Esophagus (tissue), 2 donors: Measurements from ENCODE around the gene IQCH. TPM values are rescaled to one million over a fixed set of nuclear protein-coding genes. Genes with fewer than 3 reads are reported as not detected.

Experiments
- H3K27ac ChIP-seq, 2 donors: one replicate each; pipeline ENCODE4 v1.5.1; 2013; ENCODE audit warnings: low read depth in 2 of 2, mild to moderate bottlenecking in 2 of 2, inconsistent platforms in 1 of 2, low read length in 1 of 2, moderate library complexity in 1 of 2
- H3K27me3 ChIP-seq, 2 donors: one replicate each; pipeline ENCODE4 v1.6.1; 2013; ENCODE audit warnings: low read length in 2 of 2, control low read depth in 1 of 2, mild to moderate bottlenecking in 1 of 2; ENCODE audit not compliant: insufficient read depth in 2 of 2, control insufficient read depth in 1 of 2
- H3K36me3 ChIP-seq, 2 donors: one replicate each; pipeline ENCODE4 v1.6.1; 2013; ENCODE audit warnings: low read length in 1 of 2; ENCODE audit not compliant: control insufficient read depth in 2 of 2, insufficient read depth in 2 of 2
- H3K4me1 ChIP-seq, 2 donors: one replicate each; pipeline ENCODE4 v1.6.1; 2013; ENCODE audit warnings: low read length in 1 of 2; ENCODE audit not compliant: control insufficient read depth in 2 of 2, insufficient read depth in 2 of 2
- H3K4me3 ChIP-seq, 2 donors: one replicate each; pipeline ENCODE4 v1.5.1; 2013; ENCODE audit warnings: low read length in 2 of 2, mild to moderate bottlenecking in 2 of 2, low read depth in 1 of 2, moderate library complexity in 1 of 2
- H3K9me3 ChIP-seq, 2 donors: one replicate each; pipeline ENCODE4 v1.6.1; 2013; ENCODE audit warnings: mild to moderate bottlenecking in 2 of 2, low read depth in 1 of 2, low read length in 1 of 2, moderate library complexity in 1 of 2; ENCODE audit not compliant: control insufficient read depth in 2 of 2, insufficient read depth in 1 of 2
- WGBS, 2 donors: extraction: QIAGEN DNeasy Blood & Tissue Kit; methylation state at CpG; one replicate each; pipeline ENCODE4 v1.1.7; 2013; 5-methylcytosine and 5-hydroxymethylcytosine counted together
- polyA plus RNA-seq, 2 donors: library from polyadenylated mRNA; stranded (reverse); fragments of 200-250 nt; gene quantifications; one replicate each; pipeline ENCODE4 v1.2.3, GENCODE V29; 2013
- donor health status: healthy with polysubstance abuse.
- donor health status: Bipolar disorder and iron deficiency.

Gene IQCH
- polyA plus RNA-seq, 2 donors, result 0.26 to 0.45 TPM

DNA sequence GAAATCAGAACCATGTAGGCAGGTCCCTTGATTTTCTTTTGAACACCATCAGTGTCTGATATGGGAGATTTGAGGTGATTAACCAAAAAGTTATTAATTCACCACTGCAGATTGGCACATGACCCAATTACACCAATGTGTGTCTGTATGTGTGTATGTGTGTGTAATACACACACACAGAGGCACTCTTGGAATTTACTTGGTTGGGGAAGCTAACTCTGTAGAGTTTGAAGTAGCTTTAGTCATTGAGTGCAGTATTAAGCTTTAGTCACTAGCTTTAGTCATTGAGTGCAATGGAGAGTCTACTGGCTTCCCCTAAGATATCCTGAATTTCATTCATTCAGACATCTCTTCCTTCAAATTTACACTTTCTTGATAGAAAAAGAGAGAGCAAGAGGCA lies 156.9 kb downstream of the IQCH start:
- Histone ChIP-seq H3K4me3 (no peak overlapping the region), H3K9me3 (no peaks in the 10 kb centered on the region), H3K27me3 (no peaks in the 10 kb centered on the region), H3K27ac (no peak overlapping the region), H3K4me1 (no peaks in the 10 kb centered on the region), H3K36me3 (no peaks in the 10 kb centered on the region)

DNA sequence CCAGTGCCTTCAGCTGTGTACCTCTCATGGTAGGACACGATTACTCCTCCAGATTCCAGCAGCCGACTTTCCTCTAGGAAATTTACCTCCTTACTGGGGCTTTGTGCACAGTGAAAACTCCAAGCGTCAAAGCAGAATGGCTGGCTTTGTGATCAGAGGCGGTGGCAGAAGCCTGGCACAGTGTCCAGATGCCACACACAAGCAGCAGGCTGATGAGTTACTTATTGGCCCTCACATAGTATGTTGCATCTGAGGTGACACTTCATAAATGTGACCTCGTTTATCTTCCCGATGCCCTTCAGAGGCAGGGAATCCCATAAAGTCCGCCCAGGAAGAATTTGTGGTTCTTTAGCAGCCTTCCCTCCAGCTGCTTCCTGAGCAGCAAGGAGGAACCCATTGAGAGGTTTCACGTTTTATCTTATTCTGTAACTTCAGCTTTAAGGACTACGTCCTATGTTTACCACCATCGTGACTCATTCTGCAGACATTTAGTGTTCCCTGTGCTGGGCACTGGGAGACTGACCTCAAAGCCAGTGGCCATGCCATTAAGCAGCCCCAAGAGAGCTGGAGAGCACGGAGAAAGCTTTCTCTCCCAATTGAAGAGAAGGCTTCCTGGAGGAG lies 159.3 kb downstream of the IQCH start:
- no peak overlapping the region for H3K27ac ChIP-seq

DNA sequence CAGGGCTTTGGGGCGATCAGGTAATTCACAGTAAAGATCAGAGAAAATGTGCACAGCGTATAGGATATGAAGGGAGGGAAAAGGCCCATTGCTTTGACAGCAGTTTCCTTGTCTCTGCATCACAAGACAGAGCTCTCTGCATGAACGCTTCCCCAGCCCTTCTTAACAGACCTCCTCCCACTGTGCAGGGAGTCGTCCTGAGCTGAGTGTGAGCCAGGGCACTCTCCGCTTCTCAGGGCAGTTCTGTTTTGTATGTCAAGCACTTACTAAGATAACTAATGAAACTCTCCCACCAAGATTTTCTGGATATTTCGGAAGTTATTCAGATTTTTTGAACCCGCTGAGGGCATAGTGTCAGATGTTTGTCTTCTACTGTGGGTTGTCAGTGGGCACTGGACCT lies 160.6 kb downstream of the IQCH start:
- Histone ChIP-seq H3K9me3 (no peaks in the 10 kb centered on the region), H3K4me1 (no peaks in the 10 kb centered on the region), H3K27me3 (no peaks in the 10 kb centered on the region), H3K36me3 (no peaks in the 10 kb centered on the region), H3K27ac (no peak overlapping the region), H3K4me3 (no peak overlapping the region)
- 86 to 88% methylated on average over 7 of the region's 7 CpGs for WGBS, 2 donors

More for the DNA sequence above, 159.3 kb downstream of the IQCH start:
- Histone ChIP-seq H3K36me3 (no peaks in the 10 kb centered on the region), H3K9me3 (no peaks in the 10 kb centered on the region), H3K4me1 (no peaks in the 10 kb centered on the region), H3K4me3 (no peak overlapping the region), H3K27me3 (no peaks in the 10 kb centered on the region)
- 74 to 76% methylated on average over 11 of the region's 11 CpGs for WGBS, 2 donors

DNA sequence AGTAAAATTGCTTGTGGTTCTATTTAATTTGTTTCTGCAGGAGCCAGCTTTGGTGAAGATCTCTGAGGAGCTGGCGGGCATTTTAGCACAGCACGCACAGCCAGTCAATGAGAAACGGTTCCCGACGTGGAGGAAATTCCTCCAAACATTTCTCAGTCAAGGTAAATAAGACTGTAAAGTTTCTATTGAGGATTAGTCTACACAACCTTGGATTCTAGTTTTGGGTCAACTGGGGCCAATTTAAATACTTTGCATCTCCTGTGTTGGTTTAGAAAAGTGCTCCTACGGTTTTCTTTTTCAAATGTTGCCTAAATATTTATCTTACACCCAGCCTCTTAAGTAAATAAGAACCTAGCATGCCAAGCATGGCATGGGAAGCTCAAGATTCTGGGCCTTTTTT lies 162.3 kb downstream of the IQCH start:
- no peaks in the 10 kb centered on the region for H3K4me1 ChIP-seq
- H3K27me3 ChIP-seq, result no peaks in the 10 kb centered on the region
- no peak overlapping the region for H3K4me3 ChIP-seq
- no peaks in the 10 kb centered on the region for H3K9me3 ChIP-seq
- H3K27ac ChIP-seq, result no peak overlapping the region
- no peaks in the 10 kb centered on the region for H3K36me3 ChIP-seq
- 66 to 82% methylated on average over 6 of the region's 6 CpGs for WGBS, 2 donors

DNA sequence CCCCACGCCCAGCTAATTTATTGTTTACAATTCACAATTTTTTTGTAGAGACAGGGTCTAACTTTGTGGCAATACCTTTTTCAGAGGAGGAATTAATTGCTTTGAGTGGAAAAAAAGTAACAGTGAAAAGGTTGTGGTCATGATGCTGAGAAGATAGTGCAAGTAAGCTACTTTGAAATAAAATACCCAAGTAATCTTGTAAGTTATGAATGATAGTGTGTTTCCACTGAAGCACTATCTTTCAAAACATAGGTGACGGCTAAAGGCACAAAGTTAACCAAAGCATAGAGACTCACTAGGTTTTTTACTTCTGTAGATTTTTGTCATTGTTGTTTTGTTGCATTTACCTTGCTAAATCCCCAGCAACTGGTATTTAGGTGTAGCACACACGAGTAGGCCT lies 165.1 kb downstream of the IQCH start:
- Histone ChIP-seq H3K27ac (no peak overlapping the region), H3K4me1 (no peaks in the 10 kb centered on the region), H3K4me3 (no peak overlapping the region), H3K36me3 (no peaks in the 10 kb centered on the region), H3K27me3 (no peaks in the 10 kb centered on the region), H3K9me3 (no peaks in the 10 kb centered on the region)
- WGBS, 2 donors, result 85 to 89% methylated on average over 3 of the region's 3 CpGs

DNA sequence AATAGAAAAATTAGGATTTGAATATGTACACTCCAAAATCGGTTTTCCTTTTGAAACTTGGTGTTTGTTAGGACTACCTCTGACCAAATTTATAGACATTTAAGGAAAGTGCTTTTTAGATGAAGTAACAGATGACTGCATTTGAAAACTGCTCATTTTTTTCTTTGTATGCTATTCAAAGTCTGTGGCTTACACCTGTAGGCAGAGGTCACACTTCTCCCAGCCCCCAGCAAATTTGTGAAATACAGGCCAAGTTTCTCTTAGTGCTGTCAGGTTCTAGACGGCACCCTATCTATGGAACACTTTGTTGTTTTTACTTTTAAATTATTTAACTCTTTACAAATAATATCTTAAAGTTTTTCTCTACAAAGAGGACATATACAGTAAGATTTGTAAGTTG lies 165.6 kb downstream of the IQCH start:
- 62% methylated on average over 2 of the region's 2 CpGs for WGBS, 2 donors
- H3K36me3 ChIP-seq, result no peaks in the 10 kb centered on the region

DNA sequence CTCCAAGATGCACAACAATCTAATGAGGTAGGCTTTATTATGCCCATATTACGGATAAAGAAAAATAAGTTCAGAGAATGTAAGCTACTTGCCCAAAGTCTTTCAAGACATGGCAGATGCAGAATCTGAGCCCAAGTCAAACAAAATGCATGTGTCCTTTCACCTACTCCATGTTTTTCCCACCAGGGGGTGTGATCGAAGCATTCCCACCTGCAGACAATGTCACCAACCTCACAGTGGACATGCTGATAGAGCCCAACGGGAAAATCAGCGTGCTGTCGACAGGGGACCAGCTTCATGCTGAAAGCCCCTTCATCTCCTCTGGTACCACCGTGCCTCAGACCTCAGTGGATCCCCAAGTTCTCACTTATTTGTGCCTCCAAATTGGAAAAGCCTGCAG lies 166.5 kb downstream of the IQCH start:
- H3K27ac ChIP-seq, result no peak overlapping the region
- no peaks in the 10 kb centered on the region for H3K4me1 ChIP-seq
- no peaks in the 10 kb centered on the region for H3K27me3 ChIP-seq
- H3K9me3 ChIP-seq, result no peaks in the 10 kb centered on the region
- H3K36me3 ChIP-seq, result no peaks in the 10 kb centered on the region
- WGBS, 2 donors, result 89 to 91% methylated on average over 6 of the region's 6 CpGs
- H3K4me3 ChIP-seq, result no peak overlapping the region

More for the DNA sequence above, 165.6 kb downstream of the IQCH start:
- no peak overlapping the region for H3K4me3 ChIP-seq
- H3K4me1 ChIP-seq, result no peaks in the 10 kb centered on the region
- H3K9me3 ChIP-seq, result no peaks in the 10 kb centered on the region
- H3K27me3 ChIP-seq, result no peaks in the 10 kb centered on the region
- H3K27ac ChIP-seq, result no peak overlapping the region

DNA sequence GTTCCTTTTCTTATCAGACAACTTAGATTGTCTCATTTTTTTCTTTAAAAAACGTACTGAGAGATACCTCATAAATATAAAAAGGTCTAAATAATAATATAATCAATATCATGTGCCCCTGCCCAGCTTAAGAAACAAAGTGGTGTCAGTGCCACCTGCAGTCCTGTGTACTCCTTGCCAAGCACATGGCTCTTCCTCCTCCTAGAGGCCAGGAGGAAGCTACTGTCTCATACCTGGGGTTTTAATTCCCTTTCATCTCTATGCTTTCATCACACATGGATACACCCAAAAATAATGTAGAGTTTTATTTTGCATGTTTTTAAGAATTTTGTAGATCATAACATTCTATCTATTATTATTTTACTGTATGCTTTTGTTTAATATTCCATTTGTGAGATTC lies 167.7 kb downstream of the IQCH start:
- Histone ChIP-seq H3K27ac (no peak overlapping the region), H3K36me3 (no peaks in the 10 kb centered on the region), H3K9me3 (no peaks in the 10 kb centered on the region), H3K4me1 (no peaks in the 10 kb centered on the region), H3K4me3 (no peak overlapping the region), H3K27me3 (no peaks in the 10 kb centered on the region)
- WGBS, 2 donors, result 71 to 76% methylated on average over 1 of the region's 1 CpG

DNA sequence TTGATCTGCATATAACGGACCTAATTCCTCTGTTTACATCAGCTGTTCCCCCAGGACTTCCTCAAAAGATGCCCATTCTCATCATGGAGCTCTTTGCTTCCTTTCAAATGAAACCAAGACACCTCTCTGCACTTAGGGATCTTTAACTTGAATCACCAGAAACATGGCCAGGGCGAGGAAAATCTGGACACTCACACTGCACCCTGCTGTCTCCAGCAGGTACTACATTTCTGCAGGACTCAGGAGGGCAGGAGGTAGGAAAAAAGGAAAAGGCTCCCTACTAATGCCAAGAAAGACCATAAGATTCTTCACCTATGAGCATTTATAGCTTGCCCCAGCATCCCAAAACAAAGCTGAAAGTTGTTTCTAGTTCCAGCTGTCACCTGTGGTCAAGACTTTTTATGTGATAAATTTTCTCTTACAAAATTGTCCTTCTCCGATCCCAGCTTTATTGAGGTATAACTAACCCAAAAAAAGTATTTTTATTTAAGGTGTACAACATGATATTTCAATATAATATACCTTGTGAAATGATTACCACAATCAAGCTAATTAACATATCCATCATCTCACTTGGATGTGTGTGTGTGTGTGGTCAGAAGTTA lies 179.0 kb downstream of the IQCH start:
- WGBS, 2 donors, result 54 to 62% methylated on average over 3 of the region's 3 CpGs

More for the DNA sequence above, 179.0 kb downstream of the IQCH start:
- H3K4me3 ChIP-seq, result no peak overlapping the region
- no peak overlapping the region for H3K27ac ChIP-seq
- peaks cover 0 to 6% of the 10 kb centered on the region in 2 donors for H3K4me1 ChIP-seq
- H3K27me3 ChIP-seq, result no peaks in the 10 kb centered on the region
- H3K36me3 ChIP-seq, result no peaks in the 10 kb centered on the region
- no peaks in the 10 kb centered on the region for H3K9me3 ChIP-seq
